ENCODE results near the gene NR2C2AP.
"Not testable (repeated sequence)": the region's sequence is repeated elsewhere in the genome, so short reads cannot be mapped to it uniquely, and the experiment has no call there.

Gene NR2C2AP

DNA sequence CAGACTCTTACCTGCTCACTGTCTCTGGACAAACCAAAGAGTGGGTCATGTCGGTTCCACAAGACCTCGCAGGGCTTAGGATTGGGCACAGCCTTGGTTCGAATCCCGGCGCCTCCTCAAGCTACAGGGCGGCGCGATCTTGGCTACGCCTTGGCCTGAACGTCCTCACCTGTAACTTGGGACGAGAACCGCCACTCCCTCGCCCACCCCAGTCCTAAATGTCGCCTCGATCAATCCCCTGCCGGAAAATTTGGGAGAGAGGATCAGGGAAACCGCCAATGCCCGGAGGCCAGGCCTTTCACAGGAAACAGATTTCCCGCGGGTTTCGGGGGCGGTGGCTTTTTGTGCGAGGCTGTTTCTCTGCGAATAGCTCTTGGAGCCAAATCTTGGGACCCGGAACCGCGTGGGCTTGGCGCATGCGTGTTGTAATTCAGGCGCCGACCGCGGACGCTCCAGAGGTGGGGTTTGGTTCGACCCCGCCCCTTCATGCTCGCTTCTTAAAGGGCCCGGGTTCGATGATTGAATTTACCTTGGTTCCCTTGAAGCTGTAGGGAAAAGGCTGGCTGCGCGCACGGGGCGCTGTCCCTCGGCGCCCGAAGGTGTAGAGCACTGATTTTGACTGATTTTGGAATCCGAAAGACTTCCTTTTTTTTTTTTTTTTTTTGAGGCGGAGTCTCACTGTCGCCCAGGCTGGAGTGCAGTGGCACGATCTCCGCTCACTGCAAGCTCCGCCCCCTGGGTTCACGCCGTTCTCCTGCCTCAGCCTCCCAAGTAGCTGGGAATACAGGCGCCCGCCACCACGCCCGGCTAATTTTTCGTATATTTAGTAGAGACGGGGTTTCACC, at the start of gene NR2C2AP:
NR2C2AP (minus strand) TSS at position 403 of the 845 bp plus-strand sequence; CDS start at position 49, 354 bp downstream.
- DNase-seq: peak; percentile 91

GRCh38 chr19:19250196-19250801, 47.1 kb upstream of the NR2C2AP start:
- DNase-seq: no peak

DNA sequence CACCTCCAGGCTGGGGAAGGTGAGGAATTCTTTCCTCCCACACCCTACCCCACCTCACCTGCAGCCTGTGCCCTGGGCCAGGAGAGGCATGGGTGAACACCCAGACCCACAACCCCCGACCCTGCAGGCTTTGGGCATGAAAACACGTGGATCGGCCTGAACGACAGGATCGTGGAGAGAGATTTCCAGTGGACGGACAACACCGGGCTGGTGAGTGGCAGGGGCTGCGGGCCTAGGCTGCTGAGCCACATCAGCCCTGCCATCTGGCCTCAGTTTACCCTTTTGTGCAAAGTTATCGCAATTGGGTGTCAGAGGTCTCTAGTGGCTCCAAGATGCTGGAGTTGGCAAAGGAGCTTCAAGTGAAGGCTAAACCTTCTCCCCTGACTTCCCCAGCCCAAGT, 37.3 kb upstream of the NR2C2AP start:
- no peak for DNase-seq

DNA sequence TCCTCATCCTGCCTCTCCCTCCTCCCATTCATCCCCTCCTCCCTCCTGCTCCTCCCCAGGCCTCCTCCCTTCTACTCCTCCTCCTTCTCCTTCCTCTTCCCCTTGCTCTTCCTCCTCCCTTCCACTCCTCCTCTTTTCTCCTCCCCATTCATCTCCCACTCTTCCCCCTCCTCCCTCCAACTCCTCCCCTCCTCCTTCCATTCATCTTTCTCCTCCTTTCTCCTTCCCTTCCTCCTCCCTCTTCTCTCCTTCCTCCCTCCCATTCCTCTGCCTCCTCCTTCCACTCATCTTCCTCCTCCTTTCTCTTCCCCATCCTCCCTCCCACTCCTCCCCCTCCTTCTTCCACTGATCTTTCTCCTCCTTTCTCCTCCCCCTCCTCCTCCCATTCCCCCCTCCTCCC, 36.5 kb upstream of the NR2C2AP start:
- no peak for DNase-seq

GRCh38 chr19:19238126-19238894, 35.1 kb upstream of the NR2C2AP start:
- no peak for DNase-seq

- no peak for DNase-seq
Observed at GRCh38 chr19:19236173-19236572, 33.0 kb upstream of the NR2C2AP start.

DNA sequence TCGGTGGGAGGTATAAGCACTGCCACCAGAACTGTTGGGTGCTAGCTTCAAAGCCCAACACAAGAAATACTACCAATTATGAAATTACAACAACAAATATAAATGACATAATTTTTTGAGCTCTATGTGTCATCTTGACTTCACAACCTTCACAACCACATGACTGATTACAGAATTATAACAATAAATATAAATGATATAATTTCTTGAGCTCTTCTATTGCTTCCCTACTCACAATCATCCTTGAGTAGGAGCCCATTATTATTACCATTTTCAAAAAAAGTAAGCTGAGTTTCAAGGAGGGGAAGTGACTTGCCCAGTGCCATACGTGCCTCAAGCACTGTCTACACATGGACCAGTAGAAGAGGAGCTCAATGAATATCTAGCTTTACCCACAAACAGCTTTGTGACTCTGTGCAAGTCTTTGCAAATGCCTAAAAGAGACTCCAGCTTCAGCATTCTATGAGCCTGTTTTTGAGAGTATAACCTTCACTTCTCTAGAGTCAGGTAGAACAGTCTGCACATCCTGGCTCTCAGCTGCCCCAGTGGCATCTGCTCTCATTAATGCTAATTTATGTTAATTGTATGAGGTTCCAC, 31.1 kb upstream of the NR2C2AP start:
- no peak for DNase-seq

DNA sequence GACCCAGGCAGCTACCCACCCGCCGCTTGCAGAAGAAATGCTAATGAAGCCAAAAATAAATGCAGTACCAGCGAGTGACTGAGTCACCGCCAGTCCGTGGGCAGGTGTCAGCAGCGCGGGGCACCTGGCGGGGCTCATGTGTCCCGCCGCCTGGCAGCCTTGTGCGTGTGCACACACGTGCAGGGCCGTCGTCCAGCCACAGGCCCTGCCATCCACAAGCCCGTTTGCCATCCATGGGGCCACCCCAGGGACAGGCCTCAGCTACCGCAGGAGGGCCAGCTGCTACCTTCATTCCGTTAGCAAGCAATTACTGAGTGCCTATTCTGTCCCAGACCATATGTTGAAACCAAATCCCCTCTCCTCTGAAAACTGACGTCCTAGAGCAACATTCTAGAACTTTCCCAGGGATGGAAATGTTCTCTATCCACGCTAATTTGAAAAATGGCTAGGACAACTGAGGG, 29.1 kb upstream of the NR2C2AP start:
- no peak for DNase-seq

DNA sequence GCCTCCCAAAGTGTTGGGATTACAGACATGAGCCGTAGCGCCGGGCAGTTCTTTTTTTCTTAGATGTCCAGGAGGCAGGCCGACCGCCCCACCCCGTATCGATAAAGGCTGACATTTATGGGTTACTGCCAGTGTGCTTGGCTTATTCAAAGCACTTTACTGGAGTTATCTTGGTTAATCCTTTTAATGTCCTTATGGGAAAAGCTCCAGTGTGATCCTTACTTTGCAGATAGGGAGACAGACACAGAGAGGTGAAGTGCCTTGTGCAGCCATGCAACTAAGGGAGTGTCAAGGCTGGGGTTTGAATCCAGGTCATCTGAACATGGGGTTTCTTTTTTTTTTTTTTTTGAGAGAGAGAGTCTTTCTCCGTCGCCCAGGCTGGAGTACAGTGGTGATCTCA, 27.8 kb upstream of the NR2C2AP start:
- DNase-seq: no peak

DNA sequence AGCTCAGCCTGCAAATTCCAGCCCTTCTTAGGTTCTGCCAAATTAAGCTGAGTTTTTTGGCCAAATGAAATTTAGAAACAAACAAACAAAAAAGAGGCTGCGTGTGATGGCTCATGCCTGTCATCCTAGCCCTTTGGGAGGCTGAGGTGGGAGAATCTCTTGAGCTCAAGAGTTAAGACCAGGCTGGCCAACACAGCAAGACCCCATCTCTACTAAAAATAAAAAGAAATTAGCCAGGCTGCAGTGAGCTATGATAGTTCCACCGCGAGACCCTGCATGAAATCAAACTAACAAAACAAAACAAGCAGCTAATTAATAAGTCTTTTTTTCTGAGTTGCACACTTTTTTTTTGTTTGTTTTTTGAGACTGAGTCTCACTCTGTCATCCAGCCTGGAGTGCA, 26.5 kb upstream of the NR2C2AP start:
- DNase-seq: no peak

DNA sequence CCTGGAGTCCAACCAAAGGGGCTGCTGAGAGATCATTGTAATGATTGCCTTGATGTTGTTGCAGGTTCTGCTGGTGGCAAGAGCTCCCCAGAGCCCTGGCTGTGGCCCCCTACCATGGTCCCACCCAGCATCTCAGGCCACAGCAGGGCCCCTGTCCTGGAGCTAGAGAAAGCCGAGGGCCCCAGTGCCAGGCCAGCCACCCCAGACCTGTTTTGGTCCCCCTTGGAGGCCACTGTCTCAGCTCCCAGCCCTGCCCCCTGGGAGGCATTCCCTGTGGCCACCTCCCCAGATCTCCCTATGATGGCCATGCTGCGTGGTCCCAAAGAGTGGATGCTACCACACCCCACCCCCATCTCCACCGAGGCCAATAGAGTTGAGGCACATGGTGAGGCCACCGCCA, 24.0 kb upstream of the NR2C2AP start:
- DNase-seq: no peak

DNA sequence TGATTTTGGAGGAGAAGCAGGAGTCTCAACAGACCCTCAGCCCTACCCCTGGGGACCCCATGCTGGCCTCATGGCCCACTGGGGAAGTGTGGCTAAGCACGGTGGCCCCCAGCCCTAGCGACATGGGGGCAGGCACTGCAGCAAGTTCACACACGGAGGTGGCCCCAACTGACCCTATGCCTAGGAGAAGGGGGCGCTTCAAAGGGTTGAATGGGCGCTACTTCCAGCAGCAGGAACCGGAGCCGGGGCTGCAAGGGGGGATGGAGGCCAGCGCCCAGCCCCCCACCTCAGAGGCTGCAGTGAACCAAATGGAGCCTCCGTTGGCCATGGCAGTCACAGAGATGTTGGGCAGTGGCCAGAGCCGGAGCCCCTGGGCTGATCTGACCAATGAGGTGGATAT, 23.4 kb upstream of the NR2C2AP start:
- DNase-seq: no peak

- DNase-seq: no peak
Observed at GRCh38 chr19:19226204-19226603, 23.0 kb upstream of the NR2C2AP start.

DNA sequence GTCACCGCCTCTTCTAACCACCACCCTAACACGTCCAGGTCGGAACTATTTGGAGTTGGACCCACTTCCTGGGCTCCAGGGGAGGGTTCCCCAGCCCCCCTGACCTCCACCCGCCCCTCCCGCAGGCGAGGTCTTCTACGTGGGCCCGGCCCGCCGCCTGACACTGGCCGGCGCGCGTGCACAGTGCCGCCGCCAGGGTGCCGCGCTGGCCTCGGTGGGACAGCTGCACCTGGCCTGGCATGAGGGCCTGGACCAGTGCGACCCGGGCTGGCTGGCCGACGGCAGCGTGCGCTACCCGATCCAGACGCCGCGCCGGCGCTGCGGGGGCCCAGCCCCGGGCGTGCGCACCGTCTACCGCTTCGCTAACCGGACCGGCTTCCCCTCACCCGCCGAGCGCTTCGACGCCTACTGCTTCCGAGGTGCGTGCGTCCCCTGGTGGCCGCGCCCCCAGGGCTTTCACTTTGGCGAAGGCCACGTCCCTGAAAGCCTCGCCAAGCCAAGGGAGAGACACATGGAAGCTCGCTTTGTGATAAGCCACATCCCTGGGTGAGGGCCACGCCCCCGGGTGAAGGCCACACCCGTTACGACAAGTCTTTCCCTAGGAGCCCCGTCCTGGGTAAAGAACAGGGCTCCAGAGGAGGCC, 21.8 kb upstream of the NR2C2AP start:
- peak; percentile 76 for DNase-seq

GRCh38 chr19:19224150-19224851, 21.1 kb upstream of the NR2C2AP start:
- no peak for DNase-seq

GRCh38 chr19:19223636-19224035, 20.4 kb upstream of the NR2C2AP start:
- DNase-seq: no peak

DNA sequence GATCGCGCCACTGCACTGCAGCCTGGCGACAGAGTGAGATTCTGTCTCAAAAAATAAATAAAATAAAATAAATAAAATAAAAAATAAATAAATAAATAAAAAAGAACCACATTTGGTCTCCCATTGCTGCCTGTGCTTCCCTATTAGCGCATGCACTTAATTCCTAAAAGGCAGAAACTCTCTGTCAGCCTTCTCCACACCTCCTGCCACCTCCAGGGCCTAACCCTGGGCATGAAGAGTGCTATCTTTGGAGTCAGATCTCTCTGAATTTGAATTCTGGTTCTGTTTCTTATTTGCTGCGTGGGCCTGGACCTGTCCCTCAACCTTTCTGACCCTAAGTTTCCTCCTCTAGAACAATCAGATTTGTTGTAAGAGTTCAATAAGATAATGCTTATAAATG, 19.8 kb upstream of the NR2C2AP start:
- no peak for DNase-seq

- not testable (repeated sequence) for DNase-seq
Observed at GRCh38 chr19:19221000-19221399, 17.8 kb upstream of the NR2C2AP start.

DNA sequence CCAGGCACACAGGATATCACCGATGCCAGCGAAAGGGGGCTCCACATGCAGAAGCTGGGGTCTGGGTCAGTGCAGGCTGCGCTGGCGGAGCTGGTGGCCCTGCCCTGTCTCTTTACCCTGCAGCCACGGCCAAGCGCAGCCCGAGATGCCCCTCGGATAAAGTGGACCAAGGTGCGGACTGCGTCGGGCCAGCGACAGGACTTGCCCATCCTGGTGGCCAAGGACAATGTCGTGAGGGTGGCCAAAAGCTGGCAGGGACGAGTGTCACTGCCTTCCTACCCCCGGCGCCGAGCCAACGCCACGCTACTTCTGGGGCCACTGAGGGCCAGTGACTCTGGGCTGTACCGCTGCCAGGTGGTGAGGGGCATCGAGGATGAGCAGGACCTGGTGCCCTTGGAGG, 15.7 kb upstream of the NR2C2AP start:
- DNase-seq: no peak

DNA sequence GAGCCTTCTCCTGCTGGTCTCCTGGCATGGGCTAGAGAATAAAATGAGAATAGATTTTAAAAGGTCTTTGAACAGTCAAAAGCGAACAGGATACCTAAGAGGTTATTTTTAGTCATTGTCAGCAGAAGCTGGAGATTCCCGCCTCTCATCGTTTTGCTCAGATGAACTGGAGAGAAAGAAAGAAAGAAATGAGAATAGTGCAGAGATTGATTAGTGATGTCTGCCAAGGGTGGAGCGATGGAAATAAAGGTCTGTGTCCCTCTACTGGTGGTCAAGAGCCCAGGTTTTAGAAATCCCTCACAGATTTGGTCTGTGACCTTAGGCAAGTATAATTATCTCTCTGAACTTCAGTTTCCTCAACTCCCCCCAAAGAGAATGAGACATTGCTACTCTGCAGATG, 13.9 kb upstream of the NR2C2AP start:
- no peak for DNase-seq

DNA sequence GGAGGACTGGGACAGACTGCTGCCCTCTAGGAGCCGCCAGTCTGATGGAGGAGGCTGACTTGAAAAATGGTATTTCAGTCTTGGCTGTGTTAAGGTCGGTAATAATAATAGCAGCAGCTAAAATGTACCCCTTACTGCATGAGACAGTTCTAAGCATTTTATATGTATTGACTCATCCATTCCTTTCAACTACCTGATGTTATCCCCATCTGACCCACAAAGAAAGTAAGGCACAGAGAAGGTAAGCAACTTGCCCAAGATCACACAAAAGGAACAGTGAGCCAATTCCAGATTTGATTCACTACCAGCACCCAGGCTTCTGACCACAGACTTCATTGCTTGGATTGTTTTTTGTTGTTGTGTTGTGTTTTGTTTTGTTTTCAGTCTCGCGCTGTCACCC, 12.6 kb upstream of the NR2C2AP start:
- no peak for DNase-seq

DNA sequence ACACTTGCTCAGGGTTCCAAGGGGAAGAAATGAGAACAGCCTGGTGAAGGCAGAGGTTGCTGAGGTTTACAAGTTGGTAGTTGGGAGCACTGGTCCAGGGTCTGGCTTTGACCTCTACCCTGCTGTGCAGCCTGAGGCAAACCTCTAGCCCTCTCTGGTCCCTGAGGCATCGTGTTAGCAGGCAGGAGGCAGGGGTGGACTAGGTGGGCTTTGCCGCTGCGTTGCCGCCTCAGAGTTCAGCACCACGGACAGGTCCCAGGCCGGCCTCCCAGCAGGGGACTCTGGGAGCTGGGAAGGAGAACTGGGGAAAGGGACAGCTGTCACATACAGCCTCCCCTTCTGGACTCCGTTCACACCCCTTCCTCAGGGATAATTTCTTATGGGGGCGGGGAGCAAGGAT, 11.7 kb upstream of the NR2C2AP start:
- peak; percentile 30 for DNase-seq

Data from activated CD4-positive, alpha-beta T cell treated with anti-CD3 and anti-CD28 coated beads, Interleukin-2, amount 50 U/mL, for 1 hour (primary cell).